HG02588 (cell line): ENCODE measurements around the gene JAM3.
"Not testable (repeated sequence)": the region's sequence is repeated elsewhere in the genome, so short reads cannot be mapped to it uniquely, and the experiment has no call there.

Experiments used
- ATAC-seq: cut with Tn5 transposase; IDR thresholded peaks from one replicate; pipeline ENCODE4 v1.9.1; 2021; ENCODE audit warnings: mild to moderate bottlenecking, moderate library complexity; ENCODE audit not compliant: unreplicated experiment

The JAM3 gene

GRCh38 chr11:134060316-134060715 is 8.6 kb upstream of the JAM3 start:
- no peak for ATAC-seq

- no peak for ATAC-seq
These were observed 6.4 kb upstream of the JAM3 start for GRCh38 chr11:134062265-134063123.

GRCh38 chr11:134063124-134063495 is 5.8 kb upstream of the JAM3 start:
- ATAC-seq, result no peak

- no peak for ATAC-seq
These were observed 4.7 kb upstream of the JAM3 start for GRCh38 chr11:134063991-134064747.

GRCh38 chr11:134065381-134065780 is 3.5 kb upstream of the JAM3 start:
- no peak for ATAC-seq

GRCh38 chr11:134066943-134067885 is 1.7 kb upstream of the JAM3 start:
- ATAC-seq, result no peak

GRCh38 chr11:134069426-134070341 is 812 bp downstream of the JAM3 start:
- no peak for ATAC-seq

- no peak for ATAC-seq
These were observed 1.5 kb downstream of the JAM3 start for GRCh38 chr11:134070342-134070845.

- ATAC-seq, result no peak
These were observed 2.4 kb downstream of the JAM3 start for GRCh38 chr11:134071306-134071705.

GRCh38 chr11:134071766-134072402 is 3.0 kb downstream of the JAM3 start:
- ATAC-seq, result no peak

- no peak for ATAC-seq
These were observed 4.0 kb downstream of the JAM3 start for GRCh38 chr11:134072844-134073243.

- ATAC-seq, result no peak
These were observed 5.5 kb downstream of the JAM3 start for GRCh38 chr11:134074346-134074745.

- ATAC-seq, result no peak
These were observed 5.9 kb downstream of the JAM3 start for GRCh38 chr11:134074766-134075165.

- ATAC-seq, result no peak
These were observed 10.4 kb downstream of the JAM3 start for GRCh38 chr11:134079317-134079716.

GRCh38 chr11:134081258-134081657 is 12.4 kb downstream of the JAM3 start:
- ATAC-seq, result not testable (repeated sequence)

- ATAC-seq, result no peak
These were observed 14.1 kb downstream of the JAM3 start for GRCh38 chr11:134082990-134083389.

GRCh38 chr11:134086376-134086775 is 17.5 kb downstream of the JAM3 start:
- ATAC-seq, result no peak

GRCh38 chr11:134092006-134092405 is 23.1 kb downstream of the JAM3 start:
- not testable (repeated sequence) for ATAC-seq

- ATAC-seq, result no peak
These were observed 28.3 kb downstream of the JAM3 start for GRCh38 chr11:134097166-134097565.
